H1 (cell line): Measurements from ENCODE around the gene CBX2. TPM values are rescaled to one million over a fixed set of nuclear protein-coding genes. Genes with fewer than 3 reads are reported as not detected.

Source experiments
- CTCF ChIA-PET: fragments of 300-600 bp; sonication (Branson Sonifier 250); formaldehyde crosslinking; loops from one replicate; lab custom pipeline; 2021; ENCODE audit not compliant: partially characterized antibody; lab: Charles Lee
- POLR2A ChIA-PET: fragments of 300-600 bp; sonication (Branson Sonifier 250); formaldehyde crosslinking; loops from one replicate; lab custom pipeline; 2021; ENCODE audit warnings: inconsistent platforms; ENCODE audit not compliant: partially characterized antibody; lab: Charles Lee
- DNase-seq, 2 experiments: peaks; one replicate each; pipeline versions ENCODE4 v3.0.0 to v3.0.0-alpha.2; 2010 to 2022; ENCODE audit warnings: low spot score in 2 of 2, low read depth in 1 of 2, mixed read lengths in 1 of 2
- FAIRE-seq: peaks from 2 replicates; lab custom pipeline; 2011; peaks lifted over from hg19 to GRCh38; lab: Jason Lieb, UNC
- H2AFZ ChIP-seq: 2 replicates; pipeline ENCODE4 v1.8.1; 2012; ENCODE audit warnings: low read length, inconsistent platforms
- H2AK5ac ChIP-seq: 2 replicates; pipeline ENCODE4 v1.6.1; 2013; ENCODE audit warnings: low read depth, low read length
- H2BK120ac ChIP-seq: replicated peaks from 2 replicates; pipeline ENCODE3; 2013; ENCODE audit warnings: low read depth, low read length, inconsistent platforms
- H2BK12ac ChIP-seq: 2 replicates; pipeline ENCODE4 v1.6.1; 2013; ENCODE audit warnings: low read depth, low read length
- H2BK15ac ChIP-seq: 2 replicates; pipeline ENCODE4 v1.6.1; 2013; ENCODE audit warnings: low read length
- H2BK20ac ChIP-seq: 2 replicates; pipeline ENCODE4 v1.6.1; 2013; ENCODE audit warnings: low read length
- H2BK5ac ChIP-seq: 2 replicates; pipeline ENCODE4 v1.6.1; 2013; ENCODE audit warnings: low read depth, low read length
- H3K14ac ChIP-seq: 2 replicates; pipeline ENCODE4 v1.6.1; 2013; ENCODE audit warnings: inconsistent platforms; ENCODE audit not compliant: insufficient read length
- H3K18ac ChIP-seq: 2 replicates; pipeline ENCODE4 v1.6.1; 2013; ENCODE audit warnings: low read length; ENCODE audit errors: extremely low read depth
- H3K23ac ChIP-seq: 2 replicates; pipeline ENCODE4 v1.6.1; 2013; ENCODE audit warnings: inconsistent platforms; ENCODE audit not compliant: insufficient read length
- H3K23me2 ChIP-seq: 2 replicates; pipeline ENCODE4 v1.6.1; 2013; ENCODE audit warnings: low read depth, low read length
- H3K27ac ChIP-seq: 2 replicates; pipeline ENCODE4 v1.6.1; 2011; ENCODE audit warnings: low read depth, low read length, inconsistent platforms
- H3K27me3 ChIP-seq, 4 experiments: replicated peaks in 1 of 4; 1 replicate in 1 of 4; 2 replicates in 3 of 4; pipeline versions ENCODE4 v1.6.1 to v1.8.1; 2011 to 2013; ENCODE audit warnings: low read length in 3 of 4, mild to moderate bottlenecking in 3 of 4, inconsistent platforms in 2 of 4, mixed read lengths in 2 of 4, moderate library complexity in 1 of 4; ENCODE audit not compliant: control insufficient read depth in 3 of 4, insufficient read depth in 3 of 4; ENCODE audit errors: extremely low read depth in 1 of 4
- H3K36me3 ChIP-seq, 4 experiments: 2 replicates each; pipeline versions ENCODE4 v1.6.1 to v1.8.1; 2011 to 2013; ENCODE audit warnings: mild to moderate bottlenecking in 4 of 4, low read length in 3 of 4, moderate library complexity in 2 of 4, control low read depth in 1 of 4, inconsistent platforms in 1 of 4; ENCODE audit not compliant: insufficient read depth in 4 of 4, control insufficient read depth in 2 of 4
- H3K4ac ChIP-seq: replicated peaks from 2 replicates; pipeline ENCODE3; 2013; ENCODE audit warnings: low read length, low read depth, mixed read lengths, inconsistent platforms; ENCODE audit not compliant: insufficient read length
- H3K4me1 ChIP-seq, 4 experiments: replicated peaks in 1 of 4; 1 replicate in 1 of 4; 2 replicates in 3 of 4; pipeline versions ENCODE4 v1.6.1 to v1.8.1; 2011 to 2013; ENCODE audit warnings: low read length in 3 of 4, inconsistent platforms in 2 of 4, mixed read lengths in 1 of 4; ENCODE audit not compliant: insufficient read depth in 4 of 4, control insufficient read depth in 3 of 4
- H3K4me2 ChIP-seq, 2 experiments: 2 replicates each; pipeline versions ENCODE4 v1.6.1 to v1.8.1; 2011 to 2013; ENCODE audit warnings: low read depth in 2 of 2, low read length in 2 of 2, control low read depth in 1 of 2, inconsistent platforms in 1 of 2, mild to moderate bottlenecking in 1 of 2; ENCODE audit not compliant: insufficient read depth in 1 of 2
- H3K4me3 ChIP-seq, 4 experiments: fragments of 200-600, 300-600 bp in 1 of 4; sonication (generic), shearing (Covaris generic), sonication (Bioruptor Twin) in 1 of 4; 2 replicates each; pipeline versions ENCODE4 v1.5.1 to v1.8.1; 2011 to 2016; ENCODE audit warnings: low read length in 4 of 4, low read depth in 3 of 4, control low read depth in 2 of 4, inconsistent platforms in 2 of 4, mild to moderate bottlenecking in 2 of 4, mixed read lengths in 1 of 4, moderate library complexity in 1 of 4; ENCODE audit not compliant: insufficient read depth in 2 of 4; ENCODE audit errors: extremely low read depth in 1 of 4
- H3K56ac ChIP-seq: replicated peaks from 2 replicates; pipeline ENCODE3; 2013; ENCODE audit warnings: low read depth, mild to moderate bottlenecking, mixed read lengths, low read length, inconsistent platforms; ENCODE audit not compliant: insufficient read length
- H3K79me1 ChIP-seq: 2 replicates; pipeline ENCODE4 v1.6.1; 2013; ENCODE audit warnings: low read depth, low read length, control low read depth
- H3K79me2 ChIP-seq, 2 experiments: 2 replicates each; pipeline versions ENCODE4 v1.6.1 to v1.8.1; 2012 to 2013; ENCODE audit warnings: low read length in 2 of 2, mild to moderate bottlenecking in 2 of 2, inconsistent platforms in 1 of 2; ENCODE audit not compliant: insufficient read depth in 2 of 2, control insufficient read depth in 1 of 2
- H3K9ac ChIP-seq, 4 experiments: replicated peaks in 1 of 4; 1 replicate in 1 of 4; 2 replicates in 3 of 4; pipeline versions ENCODE4 v1.6.1 to v1.8.1; 2011 to 2013; ENCODE audit warnings: low read depth in 3 of 4, low read length in 3 of 4, control low read depth in 2 of 4, mild to moderate bottlenecking in 2 of 4, moderate library complexity in 2 of 4, inconsistent platforms in 1 of 4; ENCODE audit errors: extremely low read depth in 1 of 4
- H3K9me3 ChIP-seq, 2 experiments: 2 replicates each; pipeline versions ENCODE4 v1.6.1 to v1.8.1; 2012 to 2013; ENCODE audit warnings: mild to moderate bottlenecking in 2 of 2, moderate library complexity in 2 of 2, control low read depth in 1 of 2, inconsistent platforms in 1 of 2, low read depth in 1 of 2, low read length in 1 of 2, mixed read lengths in 1 of 2; ENCODE audit not compliant: insufficient read depth in 2 of 2
- H4K20me1 ChIP-seq, 2 experiments: replicated peaks in 1 of 2; 2 replicates each; pipeline versions ENCODE3 to v1.8.1; 2011 to 2013; ENCODE audit warnings: inconsistent platforms in 2 of 2, low read length in 2 of 2, mild to moderate bottlenecking in 1 of 2; ENCODE audit not compliant: insufficient read depth in 2 of 2, control insufficient read depth in 1 of 2
- H4K5ac ChIP-seq: 2 replicates; pipeline ENCODE4 v1.6.1; 2013; ENCODE audit warnings: low read length, low read depth, mixed read lengths, inconsistent platforms; ENCODE audit not compliant: insufficient read length
- H4K8ac ChIP-seq: 2 replicates; pipeline ENCODE4 v1.8.0; 2013; ENCODE audit warnings: mild to moderate bottlenecking, moderate library complexity, low read length, inconsistent platforms; ENCODE audit not compliant: insufficient read depth; ENCODE audit errors: extremely low read depth
- H4K91ac ChIP-seq: replicated peaks from 2 replicates; pipeline ENCODE3; 2013; ENCODE audit warnings: low read length, mixed read lengths, inconsistent platforms; ENCODE audit not compliant: insufficient read length
- BRCA1 ChIP-seq: IDR thresholded peaks from 2 replicates; pipeline ENCODE4 v1.6.1; 2012; ENCODE audit warnings: low read depth, low read length, improper control_type of control experiment
- CHD1 ChIP-seq: IDR thresholded peaks from 2 replicates; pipeline ENCODE4 v1.6.1; 2012; ENCODE audit warnings: low read depth, low read length, improper control_type of control experiment
- CHD2 ChIP-seq: IDR thresholded peaks from 2 replicates; pipeline ENCODE4 v1.6.1; 2012; ENCODE audit warnings: low read length, improper control_type of control experiment
- EP300 ChIP-seq, 2 experiments: IDR thresholded peaks; 1 replicate in 1 of 2; 2 replicates in 1 of 2; pipeline ENCODE4 v1.6.1; 2011 to 2012; ENCODE audit warnings: low read depth in 2 of 2, low read length in 2 of 2, mild to moderate bottlenecking in 2 of 2, borderline replicate concordance in 1 of 2, inconsistent platforms in 1 of 2, moderate library complexity in 1 of 2
- EZH2 ChIP-seq: fragments of 200-600 bp; sonication (generic); IDR thresholded peaks from 2 replicates; pipeline ENCODE4 v1.7.1; 2012; ENCODE audit warnings: low read depth, mild to moderate bottlenecking, moderate library complexity, low read length, inconsistent platforms; ENCODE audit not compliant: severe bottlenecking
- KDM4A ChIP-seq: IDR thresholded peaks from one replicate; pipeline ENCODE4 v1.7.1; 2012; ENCODE audit warnings: low read depth, mild to moderate bottlenecking, moderate library complexity, low read length, inconsistent platforms; ENCODE audit not compliant: severe bottlenecking
- RFX5 ChIP-seq: IDR thresholded peaks from 2 replicates; pipeline ENCODE4 v1.6.1; 2011; ENCODE audit warnings: low read depth, low read length, improper control_type of control experiment, borderline replicate concordance
- RNF2 ChIP-seq: fragments of 200-900, 300-1000 bp; sonication (generic); IDR thresholded peaks from 2 replicates; pipeline ENCODE4 v1.7.1; 2016; ENCODE audit warnings: borderline replicate concordance, low read depth, mild to moderate bottlenecking, antibody characterized with exemption, low read length; ENCODE audit not compliant: poor library complexity, severe bottlenecking; ENCODE audit errors: missing control alignments
- SUZ12 ChIP-seq: fragments of 200-600 bp; sonication (generic); IDR thresholded peaks from 2 replicates; pipeline ENCODE4 v1.6.1; 2012; ENCODE audit warnings: mild to moderate bottlenecking, inconsistent platforms, low read length, moderate library complexity, mixed read lengths
- WGBS, 2 experiments: shearing (Covaris generic) in 1 of 2; methylation state at CpG; one replicate each; pipeline versions ENCODE4 v1.1.6 to v1.1.7; 2013 to 2015; ENCODE audit warnings: low lambda C conversion rate in 2 of 2, mixed read lengths in 2 of 2, inconsistent platforms in 1 of 2, low coverage in 1 of 2, missing lambda C conversion rate in 1 of 2; ENCODE audit not compliant: insufficient replicate concordance in 2 of 2, insufficient coverage in 1 of 2, insufficient read length in 1 of 2; ENCODE audit errors: extremely low coverage in 1 of 2, missing lambda C conversion rate in 1 of 2; 5-methylcytosine and 5-hydroxymethylcytosine counted together
- polyA plus RNA-seq, 7 experiments: library from polyadenylated mRNA; depleted of rRNA in 3 of 7; stranded (reverse) in 5 of 7; unstranded in 2 of 7; fragments of >200 nt in 5 of 7; fragments of 200-250 nt in 2 of 7; gene quantifications; 1 replicate in 5 of 7; 2 replicates in 1 of 7; 4 replicates in 1 of 7; pipeline versions ENCODE4 v1.2.1 to v1.2.3, GENCODE V29; 2011 to 2013; ENCODE audit warnings: missing spikeins in 2 of 7, mixed read lengths in 2 of 7
- total RNA-seq: library from RNA; stranded (reverse); fragmentation: NEBNext Ultra II Directional; extraction: Animal tissue kit (Norgen Biotek cat#: 25700); gene quantifications from 2 replicates; pipeline ENCODE4 v1.2.1, GENCODE V29; 2021

Gene CBX2
- total and polyA plus RNA-seq, 2 of the 8 experiments (the other 6 are each of a cell fraction or from before 2014, with no cell fraction given) = 64.3 to 83.9 TPM

DNA sequence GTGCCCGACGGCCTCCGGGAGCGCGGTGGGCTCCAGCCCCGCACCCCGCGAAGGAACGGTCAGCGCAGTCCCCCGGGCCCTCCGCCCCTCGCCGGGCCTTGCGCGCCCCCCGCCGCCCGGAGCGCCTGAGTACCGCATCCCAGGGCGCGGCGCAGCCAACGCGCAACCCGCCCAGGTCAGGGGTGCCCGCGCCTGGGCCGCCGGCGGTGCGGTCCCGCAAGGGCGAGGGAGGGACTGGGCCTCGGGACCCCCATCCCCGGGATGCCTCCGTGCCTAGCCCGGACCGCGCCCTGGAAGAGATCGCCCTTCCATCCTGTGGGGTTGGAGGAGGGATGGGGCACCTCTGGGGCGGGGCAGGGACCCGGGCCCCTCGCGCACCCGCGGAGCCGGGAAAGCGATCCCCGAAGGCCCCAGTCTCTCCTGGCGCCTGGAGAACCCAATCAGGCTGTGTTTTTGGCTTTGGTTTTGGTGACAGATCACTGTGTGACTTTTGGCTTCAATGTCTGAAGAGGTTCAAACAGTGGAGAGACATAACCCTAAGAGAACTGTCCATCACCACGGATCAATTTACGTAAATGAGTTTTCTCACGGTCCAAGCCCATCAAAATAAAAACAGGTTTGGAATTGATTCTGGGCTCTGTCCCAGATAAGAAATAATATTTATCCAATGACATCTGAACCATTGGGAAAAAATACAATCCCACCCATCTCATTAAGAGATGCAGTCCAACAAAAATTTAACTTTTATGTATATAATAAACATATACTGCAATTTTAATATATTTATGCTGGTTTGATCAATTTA lies 29.5 kb upstream of the CBX2 start:
- H3K9me3 ChIP-seq = no peaks in the 10 kb centered on the region
- H3K9ac ChIP-seq = no peak overlapping the region
- H4K91ac ChIP-seq = no peak overlapping the region
- H3K4me3 ChIP-seq = peak overlapping the region; percentile 17 to 62 (median 36); a peak in 7 of 8 replicates
- H3K4me1 ChIP-seq = peaks cover 4 to 24% (median 15%) of the 10 kb centered on the region in 4 experiments
- H3K27me3 ChIP-seq = peaks cover 19 to 42% (median 35%) of the 10 kb centered on the region in 4 experiments
- no peak overlapping the region for H3K56ac ChIP-seq
- no peak overlapping the region for H3K4ac ChIP-seq
- H3K23ac ChIP-seq = no peak overlapping the region
- H4K8ac ChIP-seq = peak overlapping the region; percentile 66
- ChIA-PET POLR2A (no interaction called here), CTCF (no interaction called here)
- DNase-seq = peak in 1 of 2 experiments; percentile 62
- no peaks in the 10 kb centered on the region for H3K79me1 ChIP-seq
- peaks cover 11% of the 10 kb centered on the region; the same call in 1 of the 2 replicates for H3K23me2 ChIP-seq
- no peak overlapping the region for H2BK5ac ChIP-seq
- peak overlapping the region; percentile 79 to 94 for H3K4me2 ChIP-seq
- H2BK20ac ChIP-seq = no peak overlapping the region
- peaks cover 0 to 11% of the 10 kb centered on the region in 2 experiments for H4K20me1 ChIP-seq
- no peak overlapping the region for H2BK120ac ChIP-seq
- no peak overlapping the region for H3K18ac ChIP-seq
- H3K14ac ChIP-seq = no peak overlapping the region
- no peak overlapping the region for H4K5ac ChIP-seq
- no peak overlapping the region for H3K27ac ChIP-seq
- WGBS, 2 experiments = 9% methylated on average over 37 of the region's 55 CpGs; no CpG with 5 or more reads in 1 of the 2 experiments
- H3K79me2 ChIP-seq = no peaks in the 10 kb centered on the region
- H2BK15ac ChIP-seq = no peak overlapping the region
- no peak for FAIRE-seq
- no peak overlapping the region for H2AK5ac ChIP-seq
- no peak for TF ChIP-seq CHD2
- peak; percentile 52 for TF ChIP-seq KDM4A
- TF ChIP-seq SUZ12 = peak; percentile 75
- TF ChIP-seq RFX5 = no peak
- TF ChIP-seq RNF2 = peak; percentile 26
- TF ChIP-seq BRCA1 = no peak
- TF ChIP-seq CHD1 = no peak
- TF ChIP-seq EP300 (IDR thresholded peaks at IDR 0.05; ENCODE audit: borderline replicate concordance in 1 of 2, low read depth in 2 of 2, low read length in 2 of 2) = no peak
- peak; percentile 51 for TF ChIP-seq EZH2
- no peak overlapping the region for H2AFZ ChIP-seq
- H2BK12ac ChIP-seq = no peak overlapping the region
- H3K36me3 ChIP-seq = 0 out of 8 replicates have a peak, but pooled peaks cover 0 to 2% (median 0%) of the 10 kb centered on the region in 4 experiments
